Nephron (organoid): Measurements from ENCODE around the gene SRC.

Experiments
- H3K27ac Mint-ChIP-seq, 3 experiments: 2 replicates each; pipeline ENCODE4 v1.8.0; 2020; ENCODE audit warnings: mixed read lengths in 3 of 3, mild to moderate bottlenecking in 2 of 3, moderate library complexity in 1 of 3
- H3K27me3 Mint-ChIP-seq: 2 replicates; pipeline ENCODE4 v1.8.0; 2021; ENCODE audit warnings: low read depth, mild to moderate bottlenecking, moderate library complexity, mixed read lengths
- H3K36me3 Mint-ChIP-seq: 2 replicates; pipeline ENCODE4 v1.8.0; 2020; ENCODE audit warnings: low read depth, mixed read lengths
- H3K4me1 Mint-ChIP-seq: 2 replicates; pipeline ENCODE4 v1.8.0; 2020; ENCODE audit warnings: mixed read lengths
- H3K4me3 Mint-ChIP-seq, 3 experiments: 2 replicates each; pipeline ENCODE4 v1.8.0; 2020; ENCODE audit warnings: mild to moderate bottlenecking in 3 of 3, mixed read lengths in 3 of 3, moderate library complexity in 2 of 3
- H3K9me3 Mint-ChIP-seq: 2 replicates; pipeline ENCODE4 v1.8.0; 2020; ENCODE audit warnings: mixed read lengths
- CTCF ChIP-seq, 3 experiments: fragments of 200-600 bp; sonication (generic); IDR thresholded peaks; one replicate each; pipeline ENCODE4 v1.5.0; 2021; ENCODE audit warnings: antibody characterized with exemption in 3 of 3; ENCODE audit not compliant: unreplicated experiment in 3 of 3

Gene SRC

GRCh38 chr20:37356387-37356786 lies 10.4 kb downstream of the SRC start:
- no peak for TF ChIP-seq CTCF (IDR thresholded peaks at IDR 0.05; ENCODE audit: unreplicated experiment in 3 of 3)
- peaks cover 4% of the 10 kb centered on the region for H3K36me3 Mint-ChIP-seq
- H3K4me3 Mint-ChIP-seq = no peak overlapping the region
- H3K27me3 Mint-ChIP-seq = no peaks in the 10 kb centered on the region
- no peaks in the 10 kb centered on the region for H3K9me3 Mint-ChIP-seq
- H3K4me1 Mint-ChIP-seq = peaks cover 51% of the 10 kb centered on the region
- H3K27ac Mint-ChIP-seq = peak overlapping the region in 1 of 3 experiments; percentile 35

- H3K27me3 Mint-ChIP-seq = no peaks in the 10 kb centered on the region
- H3K36me3 Mint-ChIP-seq = no peaks in the 10 kb centered on the region
- peak overlapping the region in 1 of 3 experiments; percentile 54 for H3K27ac Mint-ChIP-seq
- TF ChIP-seq CTCF (IDR thresholded peaks at IDR 0.05; ENCODE audit: unreplicated experiment in 3 of 3) = no peak
- H3K4me1 Mint-ChIP-seq = peaks cover 51% of the 10 kb centered on the region
- no peaks in the 10 kb centered on the region for H3K9me3 Mint-ChIP-seq
- H3K4me3 Mint-ChIP-seq = no peak overlapping the region
These were observed 11.0 kb downstream of the SRC start for GRCh38 chr20:37356961-37357371.

GRCh38 chr20:37357481-37358365 lies 11.8 kb downstream of the SRC start:
- Mint-ChIP-seq H3K36me3 (no peaks in the 10 kb centered on the region), H3K4me1 (peaks cover 51% of the 10 kb centered on the region), H3K9me3 (no peaks in the 10 kb centered on the region), H3K27me3 (no peaks in the 10 kb centered on the region), H3K27ac (peak overlapping the region in 2 of 3 experiments; percentile 42 to 54), H3K4me3 (peak overlapping the region in 1 of 3 experiments; percentile 21)
- TF ChIP-seq CTCF (IDR thresholded peaks at IDR 0.05; ENCODE audit: unreplicated experiment in 3 of 3) = no peak

GRCh38 chr20:37358366-37359150 lies 12.6 kb downstream of the SRC start:
- Mint-ChIP-seq H3K4me1 (peaks cover 51% of the 10 kb centered on the region), H3K27ac (peak overlapping the region; percentile 53 to 81 (median 64)), H3K27me3 (no peaks in the 10 kb centered on the region), H3K9me3 (no peaks in the 10 kb centered on the region), H3K4me3 (peak overlapping the region in 1 of 3 experiments; percentile 21), H3K36me3 (no peaks in the 10 kb centered on the region)
- TF ChIP-seq CTCF (IDR thresholded peaks at IDR 0.05; ENCODE audit: unreplicated experiment in 3 of 3) = no peak

- H3K36me3 Mint-ChIP-seq = no peaks in the 10 kb centered on the region
- H3K9me3 Mint-ChIP-seq = no peaks in the 10 kb centered on the region
- H3K4me1 Mint-ChIP-seq = peaks cover 51% of the 10 kb centered on the region
- no peaks in the 10 kb centered on the region for H3K27me3 Mint-ChIP-seq
- H3K27ac Mint-ChIP-seq = peak overlapping the region; percentile 53 to 92 (median 64)
- TF ChIP-seq CTCF (IDR thresholded peaks at IDR 0.05; ENCODE audit: unreplicated experiment in 3 of 3) = no peak
- H3K4me3 Mint-ChIP-seq = no peak overlapping the region
These were observed 13.4 kb downstream of the SRC start for GRCh38 chr20:37359331-37359730.
